Mammary epithelial cell (primary cell): ENCODE results near the gene SLC38A3.

Experiments
- EZH2 ChIP-seq: IDR thresholded peaks from 2 replicates; pipeline ENCODE4 v1.6.1; 2012; ENCODE audit warnings: low read length, inconsistent platforms, borderline replicate concordance
- TF ChIP-seq, protein P1 (sequence below), 2 donors: IDR thresholded peaks in 1 of 2; conservative IDR thresholded peaks in 1 of 2; 2 replicates each; pipeline ENCODE4 v1.5.1; 2011 to 2012; ENCODE audit warnings: inconsistent platforms in 2 of 2, low read length in 2 of 2, mild to moderate bottlenecking in 2 of 2, control low read depth in 1 of 2, low read depth in 1 of 2; ENCODE audit not compliant: insufficient read depth in 1 of 2; ENCODE audit errors: extremely low read depth in 1 of 2

DNA sequence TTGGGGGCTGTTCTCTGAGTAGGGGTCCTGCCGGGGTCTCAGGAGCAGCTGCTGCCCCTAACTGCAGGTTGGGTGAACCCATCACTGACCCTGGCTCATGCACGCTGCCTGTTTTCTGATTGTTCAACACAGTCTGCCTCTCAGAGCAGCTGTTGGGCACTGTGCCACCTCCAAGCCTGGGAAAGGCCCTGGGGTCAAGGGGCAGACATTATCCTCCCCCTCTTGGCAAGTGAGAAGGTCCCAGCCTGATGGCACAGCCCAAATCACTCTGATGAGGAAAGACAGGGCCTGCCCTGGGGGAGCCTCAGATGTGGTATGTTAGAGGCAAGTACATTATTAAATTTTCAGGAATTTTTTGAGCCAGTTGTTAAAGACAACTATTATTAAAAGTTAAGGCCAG lies 27.7 kb upstream of the SLC38A3 start:
- TF ChIP-seq, protein P1, sequence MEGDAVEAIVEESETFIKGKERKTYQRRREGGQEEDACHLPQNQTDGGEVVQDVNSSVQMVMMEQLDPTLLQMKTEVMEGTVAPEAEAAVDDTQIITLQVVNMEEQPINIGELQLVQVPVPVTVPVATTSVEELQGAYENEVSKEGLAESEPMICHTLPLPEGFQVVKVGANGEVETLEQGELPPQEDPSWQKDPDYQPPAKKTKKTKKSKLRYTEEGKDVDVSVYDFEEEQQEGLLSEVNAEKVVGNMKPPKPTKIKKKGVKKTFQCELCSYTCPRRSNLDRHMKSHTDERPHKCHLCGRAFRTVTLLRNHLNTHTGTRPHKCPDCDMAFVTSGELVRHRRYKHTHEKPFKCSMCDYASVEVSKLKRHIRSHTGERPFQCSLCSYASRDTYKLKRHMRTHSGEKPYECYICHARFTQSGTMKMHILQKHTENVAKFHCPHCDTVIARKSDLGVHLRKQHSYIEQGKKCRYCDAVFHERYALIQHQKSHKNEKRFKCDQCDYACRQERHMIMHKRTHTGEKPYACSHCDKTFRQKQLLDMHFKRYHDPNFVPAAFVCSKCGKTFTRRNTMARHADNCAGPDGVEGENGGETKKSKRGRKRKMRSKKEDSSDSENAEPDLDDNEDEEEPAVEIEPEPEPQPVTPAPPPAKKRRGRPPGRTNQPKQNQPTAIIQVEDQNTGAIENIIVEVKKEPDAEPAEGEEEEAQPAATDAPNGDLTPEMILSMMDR (conservative IDR thresholded peaks at IDR 0.05 in 1 of 2, IDR thresholded peaks at IDR 0.05 in 1 of 2; ENCODE audit: extremely low read depth in 1 of 2, insufficient read depth in 1 of 2, low read depth in 1 of 2, low read length in 2 of 2), result no peak
- TF ChIP-seq EZH2, result no peak
